Measurements from ENCODE around the gene NELFE.
A peak's percentile ranks its signal among the peaks of the same experiment; 100 is the strongest.
"Not testable (repeated sequence)": the region's sequence is repeated elsewhere in the genome, so short reads cannot be mapped to it uniquely, and the experiment has no call there.

NELFE gene

GRCh38 chr6:31958741-31959739, at the start of gene NELFE, which contains the start of gene SKIC2:
NELFE (minus strand) TSS chr6:31958971; CDS start chr6:31958446, 525 bp downstream.
SKIC2 (plus strand) TSS chr6:31959175; CDS start chr6:31959193, 18 bp downstream.
- DNase-seq = peak; percentile 100

- DNase-seq = not testable (repeated sequence)
Measured at GRCh38 chr6:32008037-32008436, 49.3 kb upstream of the NELFE start.

- not testable (repeated sequence) for DNase-seq
Measured at GRCh38 chr6:32007086-32007485, 48.3 kb upstream of the NELFE start.

- DNase-seq = peak; percentile 47
Measured at GRCh38 chr6:32005991-32006529, 47.3 kb upstream of the NELFE start.

- DNase-seq = not testable (repeated sequence)
Measured at GRCh38 chr6:32005538-32005880, 46.7 kb upstream of the NELFE start.

GRCh38 chr6:32004864-32005537, 46.2 kb upstream of the NELFE start:
- DNase-seq = not testable (repeated sequence)

- not testable (repeated sequence) for DNase-seq
Measured at GRCh38 chr6:32004393-32004792, 45.6 kb upstream of the NELFE start.

- not testable (repeated sequence) for DNase-seq
Measured at GRCh38 chr6:32003301-32003700, 44.5 kb upstream of the NELFE start.

GRCh38 chr6:32002546-32003268, 43.9 kb upstream of the NELFE start:
- DNase-seq = not testable (repeated sequence)

GRCh38 chr6:31996385-31996784, 37.6 kb upstream of the NELFE start:
- DNase-seq = not testable (repeated sequence)

- not testable (repeated sequence) for DNase-seq
Measured at GRCh38 chr6:31994421-31994820, 35.6 kb upstream of the NELFE start.

- DNase-seq = not testable (repeated sequence)
Measured at GRCh38 chr6:31989363-31989762, 30.6 kb upstream of the NELFE start.

- DNase-seq = not testable (repeated sequence)
Measured at GRCh38 chr6:31981744-31982143, 23.0 kb upstream of the NELFE start, which contains the start of gene C4A. C4A (plus strand) TSS chr6:31982057; CDS start chr6:31982108, 51 bp downstream.

- DNase-seq = not testable (repeated sequence)
Measured at GRCh38 chr6:31980998-31981397, 22.2 kb upstream of the NELFE start.

- DNase-seq = peak; percentile 46
Measured at GRCh38 chr6:31980195-31980876, 21.6 kb upstream of the NELFE start.

- DNase-seq = no peak
Measured at GRCh38 chr6:31979238-31979898, 20.6 kb upstream of the NELFE start.

- no peak for DNase-seq
Measured at GRCh38 chr6:31978831-31979230, 20.1 kb upstream of the NELFE start.

- DNase-seq = no peak
Measured at GRCh38 chr6:31977816-31978431, 19.2 kb upstream of the NELFE start.

GRCh38 chr6:31976065-31976464, 17.3 kb upstream of the NELFE start:
- DNase-seq = peak; percentile 52

GRCh38 chr6:31972709-31973350, 14.1 kb upstream of the NELFE start:
- peak; percentile 68 for DNase-seq

Measured in activated effector memory CD4-positive, alpha-beta T cell treated with anti-CD3 and anti-CD28 coated beads, Interleukin-2, amount 50 U/mL, for 16 hours (primary cell).